Loucy (cell line): ENCODE data around the gene ARHGEF16.

Experiments
- H2AFZ ChIP-seq: fragments of 200-600 bp; sonication (generic); 2 replicates; pipeline ENCODE4 v1.6.0; 2016; ENCODE audit warnings: antibody characterized with exemption, mild to moderate bottlenecking, low read length, moderate library complexity
- H3F3A ChIP-seq: fragments of 200-600 bp; 2 replicates; pipeline ENCODE4 v1.6.0; 2016; ENCODE audit warnings: antibody characterized with exemption, low read depth, mild to moderate bottlenecking
- H3K27me3 ChIP-seq: fragments of 200-600 bp; sonication (generic); 2 replicates; pipeline ENCODE4 v1.6.1; 2014; ENCODE audit warnings: low read length, mild to moderate bottlenecking; ENCODE audit not compliant: insufficient read depth, poor library complexity, severe bottlenecking
- H3K36me3 ChIP-seq: fragments of 200-600 bp; sonication (generic); 2 replicates; pipeline ENCODE4 v1.6.1; 2016; ENCODE audit warnings: low read length; ENCODE audit not compliant: insufficient read depth
- H3K4me1 ChIP-seq: fragments of 200-600 bp; sonication (generic); 2 replicates; pipeline ENCODE4 v1.5.1; 2014; ENCODE audit warnings: low read length, mild to moderate bottlenecking; ENCODE audit not compliant: insufficient read depth, poor library complexity, severe bottlenecking
- H3K4me2 ChIP-seq: fragments of 200-600 bp; sonication (generic); 2 replicates; pipeline ENCODE4 v1.6.0; 2014; ENCODE audit warnings: antibody characterized with exemption, low read length, low read depth, mild to moderate bottlenecking; ENCODE audit not compliant: poor library complexity, severe bottlenecking
- H3K4me3 ChIP-seq: fragments of 200-600 bp; sonication (generic); 2 replicates; pipeline ENCODE4 v1.5.1; 2014; ENCODE audit warnings: low read length, mild to moderate bottlenecking, mixed read lengths; ENCODE audit not compliant: poor library complexity, severe bottlenecking
- H3K79me2 ChIP-seq: fragments of 200-600 bp; sonication (generic); 2 replicates; pipeline ENCODE4 v1.6.1; 2014; ENCODE audit warnings: low read length; ENCODE audit not compliant: insufficient read depth
- H3K9ac ChIP-seq: fragments of 200-600 bp; sonication (generic); 2 replicates; pipeline ENCODE4 v1.6.0; 2014; ENCODE audit warnings: mild to moderate bottlenecking, low read depth, low read length, moderate library complexity; ENCODE audit not compliant: poor library complexity, severe bottlenecking
- H3K9me2 ChIP-seq: fragments of 200-600 bp; sonication (generic); replicated peaks from 2 replicates; pipeline ENCODE4 v1.6.1; 2016; ENCODE audit warnings: low read depth, low read length, mixed read lengths
- H3K9me3 ChIP-seq: fragments of 200-600 bp; sonication (generic); 2 replicates; pipeline ENCODE4 v1.6.1; 2014; ENCODE audit warnings: mild to moderate bottlenecking, antibody characterized with exemption, low read length, low read depth; ENCODE audit not compliant: insufficient read depth
- H4K20me1 ChIP-seq: fragments of 200-600 bp; sonication (generic); 2 replicates; pipeline ENCODE4 v1.6.0; 2014; ENCODE audit warnings: antibody characterized with exemption, low read length, mild to moderate bottlenecking; ENCODE audit not compliant: insufficient read depth, poor library complexity, severe bottlenecking
- EZH2phosphoT487 ChIP-seq: fragments of 200-600 bp; IDR thresholded peaks from 2 replicates; pipeline ENCODE4 v1.6.1; 2018; ENCODE audit warnings: antibody characterized with exemption, mild to moderate bottlenecking, moderate library complexity, borderline replicate concordance
- TF ChIP-seq, protein P1 (sequence below): fragments of 200-600 bp; sonication (generic); conservative IDR thresholded peaks from 2 replicates; pipeline ENCODE4 v1.5.1; 2014; ENCODE audit warnings: mild to moderate bottlenecking, antibody characterized with exemption, low read length

The ARHGEF16 gene

DNA sequence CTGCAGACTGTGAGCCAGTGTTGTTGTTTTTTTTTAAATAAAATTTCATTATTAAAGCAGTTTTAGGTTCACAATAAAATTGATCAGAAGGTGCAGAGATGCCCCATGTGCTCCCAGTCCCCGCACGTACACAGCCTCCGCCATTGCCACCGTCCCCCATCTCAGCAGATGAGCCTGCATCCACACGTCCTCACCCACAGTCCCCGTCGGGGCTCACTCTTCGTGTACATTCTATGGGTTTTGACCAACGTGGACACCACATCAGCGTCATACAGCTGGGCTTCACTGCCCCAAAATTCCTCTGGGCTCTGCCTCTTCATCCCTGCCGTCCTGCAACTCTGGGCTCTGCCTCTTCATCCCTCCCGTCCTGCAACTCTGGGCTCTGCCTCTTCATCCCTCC lies 11.6 kb upstream of the ARHGEF16 start:
- TF ChIP-seq, protein P1, sequence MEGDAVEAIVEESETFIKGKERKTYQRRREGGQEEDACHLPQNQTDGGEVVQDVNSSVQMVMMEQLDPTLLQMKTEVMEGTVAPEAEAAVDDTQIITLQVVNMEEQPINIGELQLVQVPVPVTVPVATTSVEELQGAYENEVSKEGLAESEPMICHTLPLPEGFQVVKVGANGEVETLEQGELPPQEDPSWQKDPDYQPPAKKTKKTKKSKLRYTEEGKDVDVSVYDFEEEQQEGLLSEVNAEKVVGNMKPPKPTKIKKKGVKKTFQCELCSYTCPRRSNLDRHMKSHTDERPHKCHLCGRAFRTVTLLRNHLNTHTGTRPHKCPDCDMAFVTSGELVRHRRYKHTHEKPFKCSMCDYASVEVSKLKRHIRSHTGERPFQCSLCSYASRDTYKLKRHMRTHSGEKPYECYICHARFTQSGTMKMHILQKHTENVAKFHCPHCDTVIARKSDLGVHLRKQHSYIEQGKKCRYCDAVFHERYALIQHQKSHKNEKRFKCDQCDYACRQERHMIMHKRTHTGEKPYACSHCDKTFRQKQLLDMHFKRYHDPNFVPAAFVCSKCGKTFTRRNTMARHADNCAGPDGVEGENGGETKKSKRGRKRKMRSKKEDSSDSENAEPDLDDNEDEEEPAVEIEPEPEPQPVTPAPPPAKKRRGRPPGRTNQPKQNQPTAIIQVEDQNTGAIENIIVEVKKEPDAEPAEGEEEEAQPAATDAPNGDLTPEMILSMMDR = no peak
- TF ChIP-seq EZH2phosphoT487 = no peak

DNA sequence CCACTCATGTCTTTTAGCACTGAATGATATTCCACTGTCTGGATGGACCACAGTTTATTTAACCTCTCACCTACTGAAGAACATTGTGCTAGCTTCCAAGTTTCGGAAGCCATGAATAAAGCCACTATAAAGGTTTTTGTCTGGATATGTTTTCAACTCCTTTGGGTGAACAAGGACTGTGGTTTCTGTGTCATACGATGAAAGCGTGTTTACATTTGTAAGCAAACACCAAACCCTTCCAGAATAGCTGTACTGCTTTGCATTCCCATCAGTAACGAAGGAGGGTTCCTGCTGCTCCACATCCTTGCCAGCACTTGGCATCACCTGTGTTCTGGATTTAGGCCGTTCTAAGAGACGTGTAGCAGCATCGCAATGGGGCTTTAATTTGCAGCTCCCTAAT lies 10.7 kb upstream of the ARHGEF16 start:
- Histone ChIP-seq H3K9me2 (no peaks in the 10 kb centered on the region), H3K4me2 (no peak overlapping the region), H3F3A (no peaks in the 10 kb centered on the region), H3K27me3 (no peaks in the 10 kb centered on the region), H3K9ac (no peak overlapping the region), H3K79me2 (no peaks in the 10 kb centered on the region), H3K36me3 (no peaks in the 10 kb centered on the region), H3K4me3 (no peak overlapping the region), H3K4me1 (no peaks in the 10 kb centered on the region), H4K20me1 (no peaks in the 10 kb centered on the region), H2AFZ (no peak overlapping the region), H3K9me3 (no peaks in the 10 kb centered on the region)
- TF ChIP-seq EZH2phosphoT487 = no peak
- TF ChIP-seq, protein P1 = no peak

More for the DNA sequence above, 11.6 kb upstream of the ARHGEF16 start:
- Histone ChIP-seq H2AFZ (no peak overlapping the region), H4K20me1 (no peaks in the 10 kb centered on the region), H3K9me3 (no peaks in the 10 kb centered on the region), H3K4me3 (no peak overlapping the region), H3F3A (no peaks in the 10 kb centered on the region), H3K4me2 (no peak overlapping the region), H3K27me3 (no peaks in the 10 kb centered on the region), H3K79me2 (no peaks in the 10 kb centered on the region), H3K9me2 (no peaks in the 10 kb centered on the region), H3K4me1 (no peaks in the 10 kb centered on the region), H3K9ac (no peak overlapping the region), H3K36me3 (no peaks in the 10 kb centered on the region)

DNA sequence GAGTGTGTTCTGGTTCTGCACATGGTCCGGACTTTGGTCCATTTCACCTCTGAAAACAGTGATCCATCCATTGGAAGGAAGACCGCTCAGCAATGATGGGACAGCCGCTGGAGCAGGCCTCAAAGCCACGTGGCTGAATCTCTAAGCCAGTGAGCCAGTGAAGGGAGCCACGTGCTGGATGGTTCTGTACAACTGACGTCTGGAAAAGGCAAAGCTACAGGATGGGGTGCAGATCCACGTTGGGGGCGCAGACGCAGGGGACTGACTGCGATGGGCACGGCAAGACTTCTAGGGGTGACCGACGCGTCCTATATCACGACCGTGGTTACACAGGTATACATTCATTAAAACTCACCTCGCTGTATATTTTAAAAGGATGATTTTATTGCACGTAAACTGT lies 10.2 kb upstream of the ARHGEF16 start:
- Histone ChIP-seq H3K27me3 (no peaks in the 10 kb centered on the region), H3K36me3 (no peaks in the 10 kb centered on the region), H3K4me1 (no peaks in the 10 kb centered on the region)

More for the DNA sequence above, 10.2 kb upstream of the ARHGEF16 start:
- Histone ChIP-seq H3K4me2 (no peak overlapping the region), H3K4me3 (no peak overlapping the region), H3K9me2 (no peaks in the 10 kb centered on the region), H2AFZ (no peak overlapping the region), H3K9me3 (no peaks in the 10 kb centered on the region), H3K9ac (no peak overlapping the region), H3F3A (no peaks in the 10 kb centered on the region), H3K79me2 (no peaks in the 10 kb centered on the region), H4K20me1 (no peaks in the 10 kb centered on the region)
- no peak for TF ChIP-seq EZH2phosphoT487
- TF ChIP-seq, protein P1 = no peak
